ENCODE results near the gene TUB.

Gene TUB

DNA sequence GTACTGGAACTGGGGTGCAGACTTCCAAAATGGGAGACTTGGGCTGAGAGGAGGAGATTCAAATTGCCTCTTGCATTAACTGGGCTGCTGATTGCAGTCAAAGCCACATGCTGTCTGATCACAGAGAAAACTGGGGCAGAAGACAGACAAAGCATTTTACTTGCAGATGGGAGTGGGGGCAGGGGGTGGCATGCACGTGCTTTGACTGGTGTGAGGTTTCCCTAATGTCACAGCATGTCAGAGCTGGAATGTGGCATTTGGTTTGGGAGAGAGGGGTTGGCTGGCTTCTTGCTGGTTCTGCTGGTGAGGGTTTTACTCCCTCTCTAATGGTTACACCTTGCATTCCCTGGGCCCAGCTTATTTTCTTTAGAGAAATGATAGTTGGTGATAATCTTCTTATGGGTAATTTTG lies 2.9 kb downstream of the TUB start (continued):
- TF ChIP-seq, protein P1, sequence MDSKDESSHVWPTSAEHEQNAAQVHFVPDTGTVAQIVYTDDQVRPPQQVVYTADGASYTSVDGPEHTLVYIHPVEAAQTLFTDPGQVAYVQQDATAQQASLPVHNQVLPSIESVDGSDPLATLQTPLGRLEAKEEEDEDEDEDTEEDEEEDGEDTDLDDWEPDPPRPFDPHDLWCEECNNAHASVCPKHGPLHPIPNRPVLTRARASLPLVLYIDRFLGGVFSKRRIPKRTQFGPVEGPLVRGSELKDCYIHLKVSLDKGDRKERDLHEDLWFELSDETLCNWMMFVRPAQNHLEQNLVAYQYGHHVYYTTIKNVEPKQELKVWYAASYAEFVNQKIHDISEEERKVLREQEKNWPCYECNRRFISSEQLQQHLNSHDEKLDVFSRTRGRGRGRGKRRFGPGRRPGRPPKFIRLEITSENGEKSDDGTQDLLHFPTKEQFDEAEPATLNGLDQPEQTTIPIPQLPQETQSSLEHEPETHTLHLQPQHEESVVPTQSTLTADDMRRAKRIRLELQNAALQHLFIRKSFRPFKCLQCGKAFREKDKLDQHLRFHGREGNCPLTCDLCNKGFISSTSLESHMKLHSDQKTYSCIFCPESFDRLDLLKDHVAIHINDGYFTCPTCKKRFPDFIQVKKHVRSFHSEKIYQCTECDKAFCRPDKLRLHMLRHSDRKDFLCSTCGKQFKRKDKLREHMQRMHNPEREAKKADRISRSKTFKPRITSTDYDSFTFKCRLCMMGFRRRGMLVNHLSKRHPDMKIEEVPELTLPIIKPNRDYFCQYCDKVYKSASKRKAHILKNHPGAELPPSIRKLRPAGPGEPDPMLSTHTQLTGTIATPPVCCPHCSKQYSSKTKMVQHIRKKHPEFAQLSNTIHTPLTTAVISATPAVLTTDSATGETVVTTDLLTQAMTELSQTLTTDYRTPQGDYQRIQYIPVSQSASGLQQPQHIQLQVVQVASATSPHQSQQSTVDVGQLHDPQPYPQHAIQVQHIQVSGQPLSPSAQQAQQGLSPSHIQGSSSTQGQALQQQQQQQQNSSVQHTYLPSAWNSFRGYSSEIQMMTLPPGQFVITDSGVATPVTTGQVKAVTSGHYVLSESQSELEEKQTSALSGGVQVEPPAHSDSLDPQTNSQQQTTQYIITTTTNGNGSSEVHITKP (tag by site-specific recombination; IDR thresholded peaks at IDR 0.05): peak; percentile 81
- TF ChIP-seq, protein P2, sequence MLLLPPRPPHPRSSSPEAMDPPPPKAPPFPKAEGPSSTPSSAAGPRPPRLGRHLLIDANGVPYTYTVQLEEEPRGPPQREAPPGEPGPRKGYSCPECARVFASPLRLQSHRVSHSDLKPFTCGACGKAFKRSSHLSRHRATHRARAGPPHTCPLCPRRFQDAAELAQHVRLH (tag by site-specific recombination; IDR thresholded peaks at IDR 0.05): no peak
- TF ChIP-seq TRIM28 (IDR thresholded peaks at IDR 0.05; ENCODE audit: borderline replicate concordance, low read length): no peak

DNA sequence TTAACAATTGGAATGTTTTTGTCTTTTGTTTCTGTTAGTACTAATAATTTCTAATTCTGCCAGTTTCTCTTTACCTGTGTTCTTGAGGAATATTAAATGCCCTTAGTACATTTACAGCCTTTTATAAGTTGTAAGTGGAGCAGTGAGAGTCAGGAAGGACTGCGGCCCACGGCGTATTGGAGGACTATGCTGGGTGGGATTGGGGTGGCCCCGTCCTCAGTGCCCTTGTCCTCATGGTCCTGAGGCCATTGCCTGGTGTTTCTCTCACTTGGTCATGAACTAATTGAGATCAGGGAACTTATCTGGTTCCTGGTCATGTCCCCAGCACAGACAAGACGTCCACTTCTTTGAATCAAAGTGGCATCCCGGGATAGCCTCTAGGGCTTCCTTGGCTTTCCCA lies 3.3 kb downstream of the TUB start:
- TF ChIP-seq, protein P3, sequence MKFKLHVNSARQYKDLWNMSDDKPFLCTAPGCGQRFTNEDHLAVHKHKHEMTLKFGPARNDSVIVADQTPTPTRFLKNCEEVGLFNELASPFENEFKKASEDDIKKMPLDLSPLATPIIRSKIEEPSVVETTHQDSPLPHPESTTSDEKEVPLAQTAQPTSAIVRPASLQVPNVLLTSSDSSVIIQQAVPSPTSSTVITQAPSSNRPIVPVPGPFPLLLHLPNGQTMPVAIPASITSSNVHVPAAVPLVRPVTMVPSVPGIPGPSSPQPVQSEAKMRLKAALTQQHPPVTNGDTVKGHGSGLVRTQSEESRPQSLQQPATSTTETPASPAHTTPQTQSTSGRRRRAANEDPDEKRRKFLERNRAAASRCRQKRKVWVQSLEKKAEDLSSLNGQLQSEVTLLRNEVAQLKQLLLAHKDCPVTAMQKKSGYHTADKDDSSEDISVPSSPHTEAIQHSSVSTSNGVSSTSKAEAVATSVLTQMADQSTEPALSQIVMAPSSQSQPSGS (tag by site-specific recombination; IDR thresholded peaks at IDR 0.05; ENCODE audit: low read depth): no peak
- TF ChIP-seq, protein P4, sequence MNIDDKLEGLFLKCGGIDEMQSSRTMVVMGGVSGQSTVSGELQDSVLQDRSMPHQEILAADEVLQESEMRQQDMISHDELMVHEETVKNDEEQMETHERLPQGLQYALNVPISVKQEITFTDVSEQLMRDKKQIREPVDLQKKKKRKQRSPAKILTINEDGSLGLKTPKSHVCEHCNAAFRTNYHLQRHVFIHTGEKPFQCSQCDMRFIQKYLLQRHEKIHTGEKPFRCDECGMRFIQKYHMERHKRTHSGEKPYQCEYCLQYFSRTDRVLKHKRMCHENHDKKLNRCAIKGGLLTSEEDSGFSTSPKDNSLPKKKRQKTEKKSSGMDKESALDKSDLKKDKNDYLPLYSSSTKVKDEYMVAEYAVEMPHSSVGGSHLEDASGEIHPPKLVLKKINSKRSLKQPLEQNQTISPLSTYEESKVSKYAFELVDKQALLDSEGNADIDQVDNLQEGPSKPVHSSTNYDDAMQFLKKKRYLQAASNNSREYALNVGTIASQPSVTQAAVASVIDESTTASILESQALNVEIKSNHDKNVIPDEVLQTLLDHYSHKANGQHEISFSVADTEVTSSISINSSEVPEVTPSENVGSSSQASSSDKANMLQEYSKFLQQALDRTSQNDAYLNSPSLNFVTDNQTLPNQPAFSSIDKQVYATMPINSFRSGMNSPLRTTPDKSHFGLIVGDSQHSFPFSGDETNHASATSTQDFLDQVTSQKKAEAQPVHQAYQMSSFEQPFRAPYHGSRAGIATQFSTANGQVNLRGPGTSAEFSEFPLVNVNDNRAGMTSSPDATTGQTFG (tag by site-specific recombination; IDR thresholded peaks at IDR 0.05; ENCODE audit: borderline replicate concordance): no peak
- Histone ChIP-seq H3K36me3 (ENCODE audit: control insufficient read depth in 2 of 2, insufficient read depth in 1 of 2, low read length in 2 of 2) (peaks cover 0 to 10% of the 10 kb centered on the region in 2 experiments; a peak in 1 of 3 replicates), H3K4me3 (ENCODE audit: low read depth, low read length) (no peak overlapping the region), H3K27ac (ENCODE audit: extremely low read depth, low read depth, low read length) (no peak overlapping the region), H3K4me1 (ENCODE audit: control insufficient read depth, insufficient read depth, low read length) (peaks cover 9% of the 10 kb centered on the region; the same call in 1 of the 2 replicates), H3K9me3 (ENCODE audit: control insufficient read depth, insufficient read depth, low read depth, low read length) (no peaks in the 10 kb centered on the region)
- ChIA-PET POLR2A (no interaction called here), CTCF (interaction anchor here (0.6 to 19.6 kb wide), 5 partner anchors 15 to 508 kb away, joined by 3 to 374 read pairs (median 17); no protein-coding TSS in a partner anchor)

DNA sequence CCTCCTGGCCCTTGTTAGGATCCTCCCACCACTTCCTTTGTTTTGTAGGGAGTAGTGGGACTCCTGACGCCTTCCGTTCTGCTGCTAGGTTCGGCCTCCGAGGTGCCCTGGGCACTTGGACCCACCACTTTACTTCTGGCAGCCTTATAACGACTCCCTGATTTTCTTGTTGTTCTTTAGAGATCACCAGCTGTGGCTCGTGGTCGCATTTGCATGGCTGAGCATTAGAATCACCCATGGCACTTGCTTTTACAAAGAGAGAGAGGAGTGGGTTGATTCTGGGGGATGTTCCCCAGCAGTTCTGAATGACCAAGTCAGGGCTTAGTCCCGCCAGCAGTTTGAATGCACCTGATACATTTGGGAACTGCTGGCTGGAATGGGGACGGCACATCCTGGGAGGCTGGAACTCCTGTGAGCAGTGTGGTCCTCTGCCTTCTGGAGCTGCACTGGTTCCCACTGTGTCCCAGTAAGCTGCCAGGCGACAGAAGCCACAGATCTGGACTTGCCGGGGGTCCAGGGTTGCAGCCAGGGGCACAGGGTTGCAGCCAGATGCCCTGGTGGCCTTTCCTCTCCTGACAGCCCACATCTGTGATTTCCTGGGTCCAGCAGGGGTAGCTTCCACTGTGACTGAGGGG lies 4.1 kb downstream of the TUB start:
- POLR2A ChIA-PET: no interaction called here
- Histone ChIP-seq H3K27ac (ENCODE audit: extremely low read depth, low read depth, low read length) (no peak overlapping the region), H3K4me3 (ENCODE audit: low read depth, low read length) (no peak overlapping the region), H3K4me1 (ENCODE audit: control insufficient read depth, insufficient read depth, low read length) (peaks cover 9% of the 10 kb centered on the region; the same call in 1 of the 2 replicates), H3K9me3 (ENCODE audit: control insufficient read depth, insufficient read depth, low read depth, low read length) (no peaks in the 10 kb centered on the region), H3K36me3 (ENCODE audit: control insufficient read depth in 2 of 2, insufficient read depth in 1 of 2, low read length in 2 of 2) (peaks cover 0 to 12% of the 10 kb centered on the region in 2 experiments; a peak in 1 of 3 replicates)
- CTCF ChIA-PET: interaction anchor here (0.6 to 19.6 kb wide), 7 partner anchors 8 to 509 kb away, joined by 3 to 532 read pairs (median 5); no protein-coding TSS in a partner anchor
- TF ChIP-seq KLF9 (tag by site-specific recombination; IDR thresholded peaks at IDR 0.05; ENCODE audit: low read depth) (no peak), ZNF707 (tag by site-specific recombination; IDR thresholded peaks at IDR 0.05) (no peak), ZNF555 (tag by site-specific recombination; conservative IDR thresholded peaks at IDR 0.05) (no peak), HOXA7 (CRISPR knock-in tag; IDR thresholded peaks at IDR 0.05; ENCODE audit: borderline replicate concordance) (no peak), SCRT2 (tag by site-specific recombination; IDR thresholded peaks at IDR 0.05) (no peak), ZNF610 (tag by site-specific recombination; IDR thresholded peaks at IDR 0.05; ENCODE audit: borderline replicate concordance) (no peak)
- TF ChIP-seq, protein P5, sequence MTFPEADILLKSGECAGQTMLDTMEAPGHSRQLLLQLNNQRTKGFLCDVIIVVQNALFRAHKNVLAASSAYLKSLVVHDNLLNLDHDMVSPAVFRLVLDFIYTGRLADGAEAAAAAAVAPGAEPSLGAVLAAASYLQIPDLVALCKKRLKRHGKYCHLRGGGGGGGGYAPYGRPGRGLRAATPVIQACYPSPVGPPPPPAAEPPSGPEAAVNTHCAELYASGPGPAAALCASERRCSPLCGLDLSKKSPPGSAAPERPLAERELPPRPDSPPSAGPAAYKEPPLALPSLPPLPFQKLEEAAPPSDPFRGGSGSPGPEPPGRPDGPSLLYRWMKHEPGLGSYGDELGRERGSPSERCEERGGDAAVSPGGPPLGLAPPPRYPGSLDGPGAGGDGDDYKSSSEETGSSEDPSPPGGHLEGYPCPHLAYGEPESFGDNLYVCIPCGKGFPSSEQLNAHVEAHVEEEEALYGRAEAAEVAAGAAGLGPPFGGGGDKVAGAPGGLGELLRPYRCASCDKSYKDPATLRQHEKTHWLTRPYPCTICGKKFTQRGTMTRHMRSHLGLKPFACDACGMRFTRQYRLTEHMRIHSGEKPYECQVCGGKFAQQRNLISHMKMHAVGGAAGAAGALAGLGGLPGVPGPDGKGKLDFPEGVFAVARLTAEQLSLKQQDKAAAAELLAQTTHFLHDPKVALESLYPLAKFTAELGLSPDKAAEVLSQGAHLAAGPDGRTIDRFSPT (tag by site-specific recombination; IDR thresholded peaks at IDR 0.05): no peak
- TF ChIP-seq, protein P6, sequence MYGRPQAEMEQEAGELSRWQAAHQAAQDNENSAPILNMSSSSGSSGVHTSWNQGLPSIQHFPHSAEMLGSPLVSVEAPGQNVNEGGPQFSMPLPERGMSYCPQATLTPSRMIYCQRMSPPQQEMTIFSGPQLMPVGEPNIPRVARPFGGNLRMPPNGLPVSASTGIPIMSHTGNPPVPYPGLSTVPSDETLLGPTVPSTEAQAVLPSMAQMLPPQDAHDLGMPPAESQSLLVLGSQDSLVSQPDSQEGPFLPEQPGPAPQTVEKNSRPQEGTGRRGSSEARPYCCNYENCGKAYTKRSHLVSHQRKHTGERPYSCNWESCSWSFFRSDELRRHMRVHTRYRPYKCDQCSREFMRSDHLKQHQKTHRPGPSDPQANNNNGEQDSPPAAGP (tag by site-specific recombination; IDR thresholded peaks at IDR 0.05): no peak
- TF ChIP-seq, protein P7, sequence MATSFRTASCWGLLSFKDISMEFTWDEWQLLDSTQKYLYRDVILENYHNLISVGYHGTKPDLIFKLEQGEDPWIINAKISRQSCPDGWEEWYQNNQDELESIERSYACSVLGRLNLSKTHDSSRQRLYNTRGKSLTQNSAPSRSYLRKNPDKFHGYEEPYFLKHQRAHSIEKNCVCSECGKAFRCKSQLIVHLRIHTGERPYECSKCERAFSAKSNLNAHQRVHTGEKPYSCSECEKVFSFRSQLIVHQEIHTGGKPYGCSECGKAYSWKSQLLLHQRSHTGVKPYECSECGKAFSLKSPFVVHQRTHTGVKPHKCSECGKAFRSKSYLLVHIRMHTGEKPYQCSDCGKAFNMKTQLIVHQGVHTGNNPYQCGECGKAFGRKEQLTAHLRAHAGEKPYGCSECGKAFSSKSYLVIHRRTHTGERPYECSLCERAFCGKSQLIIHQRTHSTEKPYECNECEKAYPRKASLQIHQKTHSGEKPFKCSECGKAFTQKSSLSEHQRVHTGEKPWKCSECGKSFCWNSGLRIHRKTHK (tag by site-specific recombination; IDR thresholded peaks at IDR 0.05): no peak
